ENCODE data around the gene TEAD1. TPM values are rescaled to one million over a fixed set of nuclear protein-coding genes. Genes with fewer than 3 reads are reported as not detected.

The TEAD1 gene
- total RNA-seq, 2 donors from 2014 or later: 76.4 to 94.4 TPM

GRCh38 chr11:12705874-12706273 is 31.7 kb downstream of the TEAD1 start:
- Histone ChIP-seq H3K27me3 (ENCODE audit: control insufficient read depth, insufficient read depth, low read length, poor library complexity, severe bottlenecking) (no peaks in the 10 kb centered on the region), H3K4me1 (ENCODE audit: control insufficient read depth, insufficient read depth, low read length) (peaks cover 4% of the 10 kb centered on the region), H3K4me3 (ENCODE audit: low read length) (no peak overlapping the region), H3K36me3 (ENCODE audit: control insufficient read depth, insufficient read depth, low read length) (peaks cover 28% of the 10 kb centered on the region), H3K27ac (ENCODE audit: low read depth, low read length) (no peak overlapping the region), H3K9me3 (ENCODE audit: control insufficient read depth, low read length) (no peaks in the 10 kb centered on the region), H3K9ac (ENCODE audit: extremely low read depth, low read length, poor library complexity, severe bottlenecking) (no peak overlapping the region)
- H3K36me3 Mint-ChIP-seq (ENCODE audit: low read depth): no peaks in the 10 kb centered on the region
- H3K27me3 Mint-ChIP-seq (ENCODE audit: insufficient read depth): no peaks in the 10 kb centered on the region
- no peak overlapping the region for H3K4me3 Mint-ChIP-seq
- DNase-seq: no peak
- 89 to 100% methylated on average over 2 to 3 of the region's 3 CpGs for WGBS, 2 experiments (ENCODE audit: insufficient coverage in 1 of 2, insufficient read length in 1 of 2)
- peaks cover 61% of the 10 kb centered on the region for H3K4me1 Mint-ChIP-seq
- no peaks in the 10 kb centered on the region for H3K9me3 Mint-ChIP-seq
- H3K27ac Mint-ChIP-seq: no peak overlapping the region
- TF ChIP-seq CTCF (conservative IDR thresholded peaks at IDR 0.05): no peak

- H3K4me3 Mint-ChIP-seq: no peak overlapping the region
- H3K27me3 Mint-ChIP-seq (ENCODE audit: insufficient read depth): no peaks in the 10 kb centered on the region
- TF ChIP-seq CTCF (conservative IDR thresholded peaks at IDR 0.05): no peak
- Histone ChIP-seq H3K36me3 (ENCODE audit: control insufficient read depth, insufficient read depth, low read length) (peaks cover 28% of the 10 kb centered on the region), H3K9ac (ENCODE audit: extremely low read depth, low read length, poor library complexity, severe bottlenecking) (no peak overlapping the region), H3K4me3 (ENCODE audit: low read length) (peak overlapping the region; percentile 59), H3K27ac (ENCODE audit: low read depth, low read length) (no peak overlapping the region), H3K4me1 (ENCODE audit: control insufficient read depth, insufficient read depth, low read length) (peaks cover 4% of the 10 kb centered on the region), H3K9me3 (ENCODE audit: control insufficient read depth, low read length) (no peaks in the 10 kb centered on the region), H3K27me3 (ENCODE audit: control insufficient read depth, insufficient read depth, low read length, poor library complexity, severe bottlenecking) (no peaks in the 10 kb centered on the region)
- H3K27ac Mint-ChIP-seq: peak overlapping the region; percentile 30
- DNase-seq: peak; percentile 53
- 89% methylated on average over 3 to 9 of the region's 9 CpGs for WGBS, 2 experiments (ENCODE audit: insufficient coverage in 1 of 2, insufficient read length in 1 of 2)
- H3K9me3 Mint-ChIP-seq: no peaks in the 10 kb centered on the region
- H3K4me1 Mint-ChIP-seq: peaks cover 54% of the 10 kb centered on the region
- no peaks in the 10 kb centered on the region for H3K36me3 Mint-ChIP-seq (ENCODE audit: low read depth)
Measured at GRCh38 chr11:12706545-12707499, 32.6 kb downstream of the TEAD1 start.

- no peak overlapping the region for H3K27ac Mint-ChIP-seq
- H3K36me3 ChIP-seq (ENCODE audit: control insufficient read depth, insufficient read depth, low read length): peaks cover 23% of the 10 kb centered on the region
- H3K4me3 Mint-ChIP-seq: no peak overlapping the region
- H3K4me1 ChIP-seq (ENCODE audit: control insufficient read depth, insufficient read depth, low read length): peaks cover 4% of the 10 kb centered on the region
- peak overlapping the region; percentile 59 for H3K4me3 ChIP-seq (ENCODE audit: low read length)
- no peaks in the 10 kb centered on the region for H3K36me3 Mint-ChIP-seq (ENCODE audit: low read depth)
- no peak overlapping the region for H3K27ac ChIP-seq (ENCODE audit: low read depth, low read length)
- no peaks in the 10 kb centered on the region for H3K9me3 ChIP-seq (ENCODE audit: control insufficient read depth, low read length)
- no peaks in the 10 kb centered on the region for H3K27me3 Mint-ChIP-seq (ENCODE audit: insufficient read depth)
- DNase-seq: no peak
- H3K4me1 Mint-ChIP-seq: peaks cover 48% of the 10 kb centered on the region
- no peak for TF ChIP-seq CTCF (conservative IDR thresholded peaks at IDR 0.05)
- no peaks in the 10 kb centered on the region for H3K9me3 Mint-ChIP-seq
- H3K27me3 ChIP-seq (ENCODE audit: control insufficient read depth, insufficient read depth, low read length, poor library complexity, severe bottlenecking): no peaks in the 10 kb centered on the region
- no peak overlapping the region for H3K9ac ChIP-seq (ENCODE audit: extremely low read depth, low read length, poor library complexity, severe bottlenecking)
Measured at GRCh38 chr11:12707500-12707880, 33.3 kb downstream of the TEAD1 start.
